Testis (tissue), 2 donors: ENCODE measurements around the gene FOXJ3.

ENCODE experiments used
- CTCF ChIP-seq, 3 experiments: fragments of 450-650 bp in 2 of 3; fragments of 200-600 bp in 1 of 3; sonication (generic) in 1 of 3; IDR thresholded peaks; one replicate each; pipeline ENCODE4 v1.5.1; 2016 to 2019; ENCODE audit warnings: antibody characterized with exemption in 3 of 3, mild to moderate bottlenecking in 2 of 3, moderate library complexity in 1 of 3
- POLR2A ChIP-seq: fragments of 450-650 bp; IDR thresholded peaks from one replicate; pipeline ENCODE4 v1.6.1; 2017; ENCODE audit warnings: antibody characterized with exemption, mild to moderate bottlenecking, moderate library complexity

- no peak for TF ChIP-seq CTCF (IDR thresholded peaks at IDR 0.05)
- TF ChIP-seq POLR2A: no peak
Measured at GRCh38 chr1:42364089-42364488, 29.1 kb upstream of the FOXJ3 start.
